H9 (cell line): ENCODE data around the gene AGPAT2. TPM values are rescaled to one million over a fixed set of nuclear protein-coding genes. Genes with fewer than 3 reads are reported as not detected.

Source experiments
- DNase-seq: peaks from one replicate; pipeline ENCODE4 v3.0.0-alpha.2; 2017
- H2AFZ ChIP-seq: one replicate; pipeline ENCODE4 v1.6.1; 2013; ENCODE audit warnings: mild to moderate bottlenecking, low read length, control low read depth, moderate library complexity
- H2AK5ac ChIP-seq: 2 replicates; pipeline ENCODE4 v1.6.1; 2013; ENCODE audit warnings: low read length, control low read depth, mixed read lengths; ENCODE audit not compliant: insufficient read length
- H2BK120ac ChIP-seq: one replicate; pipeline ENCODE4 v1.6.1; 2013; ENCODE audit warnings: low read depth, mild to moderate bottlenecking, low read length, control low read depth, inconsistent platforms; ENCODE audit not compliant: poor library complexity, severe bottlenecking
- H2BK12ac ChIP-seq: 2 replicates; pipeline ENCODE4 v1.6.1; 2013; ENCODE audit warnings: low read length, control low read depth, mixed read lengths, low read depth; ENCODE audit not compliant: insufficient read length
- H2BK15ac ChIP-seq: 2 replicates; pipeline ENCODE4 v1.6.1; 2013; ENCODE audit warnings: low read depth, low read length, control low read depth
- H2BK20ac ChIP-seq: one replicate; pipeline ENCODE4 v1.6.1; 2013; ENCODE audit warnings: low read depth, mild to moderate bottlenecking, low read length, control low read depth, inconsistent platforms; ENCODE audit not compliant: poor library complexity, severe bottlenecking
- H2BK5ac ChIP-seq: 2 replicates; pipeline ENCODE4 v1.6.1; 2013; ENCODE audit warnings: low read length, control low read depth, mixed read lengths; ENCODE audit not compliant: insufficient read length
- H3K14ac ChIP-seq: 2 replicates; pipeline ENCODE4 v1.6.1; 2013; ENCODE audit warnings: low read length, control low read depth; ENCODE audit not compliant: insufficient read depth
- H3K18ac ChIP-seq: 2 replicates; pipeline ENCODE4 v1.6.1; 2013; ENCODE audit warnings: low read depth, mild to moderate bottlenecking, mixed read lengths, low read length, control low read depth; ENCODE audit not compliant: insufficient read length
- H3K23ac ChIP-seq: 2 replicates; pipeline ENCODE4 v1.6.1; 2013; ENCODE audit warnings: low read length, control low read depth, mixed read lengths, low read depth; ENCODE audit not compliant: insufficient read length
- H3K23me2 ChIP-seq: 2 replicates; pipeline ENCODE4 v1.6.1; 2013; ENCODE audit warnings: low read depth, mild to moderate bottlenecking, mixed read lengths, low read length, control low read depth; ENCODE audit not compliant: insufficient read length, poor library complexity, severe bottlenecking
- H3K27ac ChIP-seq: 2 replicates; pipeline ENCODE4 v1.5.1; 2013; ENCODE audit warnings: low read length, control low read depth, mixed read lengths, low read depth; ENCODE audit not compliant: insufficient read length
- H3K27me3 ChIP-seq: 2 replicates; pipeline ENCODE4 v1.6.1; 2013; ENCODE audit warnings: low read length, control low read depth, inconsistent platforms; ENCODE audit not compliant: insufficient read depth
- H3K4ac ChIP-seq: 2 replicates; pipeline ENCODE4 v1.6.1; 2013; ENCODE audit warnings: low read depth, mild to moderate bottlenecking, control low read depth, inconsistent platforms, low read length, moderate library complexity
- H3K4me1 ChIP-seq: 2 replicates; pipeline ENCODE4 v1.6.1; 2013; ENCODE audit warnings: low read length, control low read depth, inconsistent platforms; ENCODE audit not compliant: insufficient read depth
- H3K4me2 ChIP-seq: 2 replicates; pipeline ENCODE4 v1.6.1; 2013; ENCODE audit warnings: low read length, control low read depth, mixed read lengths; ENCODE audit not compliant: insufficient read length, insufficient read depth
- H3K56ac ChIP-seq: 2 replicates; pipeline ENCODE4 v1.6.1; 2013; ENCODE audit warnings: low read depth, mild to moderate bottlenecking, mixed read lengths, low read length, control low read depth; ENCODE audit not compliant: insufficient read length
- H3K79me1 ChIP-seq: 2 replicates; pipeline ENCODE4 v1.6.1; 2013; ENCODE audit warnings: low read depth, mild to moderate bottlenecking, moderate library complexity, low read length, control low read depth, inconsistent platforms; ENCODE audit not compliant: insufficient read depth, poor library complexity, severe bottlenecking
- H3K79me2 ChIP-seq: 2 replicates; pipeline ENCODE4 v1.6.1; 2013; ENCODE audit warnings: low read length, control low read depth, inconsistent platforms; ENCODE audit not compliant: insufficient read depth
- H3K9ac ChIP-seq: 2 replicates; pipeline ENCODE4 v1.6.1; 2013; ENCODE audit warnings: low read length, control low read depth, mixed read lengths; ENCODE audit not compliant: insufficient read length; ENCODE audit errors: extremely low read depth
- H3K9me3 ChIP-seq: one replicate; pipeline ENCODE4 v1.6.1; 2013; ENCODE audit warnings: low read depth, low read length, inconsistent platforms; ENCODE audit not compliant: control insufficient read depth
- H3T11ph ChIP-seq: one replicate; pipeline ENCODE4 v1.6.1; 2013; ENCODE audit warnings: mild to moderate bottlenecking, low read length, control low read depth, inconsistent platforms
- H4K20me1 ChIP-seq: one replicate; pipeline ENCODE4 v1.6.1; 2013; ENCODE audit not compliant: control insufficient read depth, insufficient read length, insufficient read depth
- H4K5ac ChIP-seq: 2 replicates; pipeline ENCODE4 v1.6.1; 2013; ENCODE audit warnings: low read depth, mild to moderate bottlenecking, mixed read lengths, low read length, control low read depth; ENCODE audit not compliant: insufficient read length
- H4K8ac ChIP-seq: replicated peaks from 2 replicates; pipeline ENCODE4 v1.6.1; 2013; ENCODE audit warnings: low read length, control low read depth, mixed read lengths, low read depth; ENCODE audit not compliant: insufficient read length
- H4K91ac ChIP-seq: 2 replicates; pipeline ENCODE4 v1.6.1; 2013; ENCODE audit warnings: low read depth, mild to moderate bottlenecking, moderate library complexity, mixed read lengths, low read length, control low read depth; ENCODE audit not compliant: insufficient read length
- H3K27ac Mint-ChIP-seq, 3 experiments: 2 replicates in 2 of 3; 3 replicates in 1 of 3; pipeline ENCODE4 v1.8.0; 2020 to 2021; ENCODE audit warnings: mixed read lengths in 3 of 3, mild to moderate bottlenecking in 1 of 3, moderate library complexity in 1 of 3
- H3K27me3 Mint-ChIP-seq: 2 replicates; pipeline ENCODE4 v1.8.0; 2021; ENCODE audit warnings: low read depth, mild to moderate bottlenecking, moderate library complexity, mixed read lengths
- H3K36me3 Mint-ChIP-seq, 3 experiments: 2 replicates in 2 of 3; 3 replicates in 1 of 3; pipeline ENCODE4 v1.8.0; 2020 to 2021; ENCODE audit warnings: low read depth in 3 of 3, mixed read lengths in 3 of 3; ENCODE audit not compliant: insufficient read depth in 1 of 3
- H3K4me1 Mint-ChIP-seq, 2 experiments: 2 replicates each; pipeline ENCODE4 v1.8.0; 2020; ENCODE audit warnings: mixed read lengths in 2 of 2
- H3K4me3 Mint-ChIP-seq, 2 experiments: 2 replicates in 1 of 2; 3 replicates in 1 of 2; pipeline ENCODE4 v1.8.0; 2020 to 2021; ENCODE audit warnings: mild to moderate bottlenecking in 2 of 2, mixed read lengths in 2 of 2, moderate library complexity in 1 of 2
- H3K9me3 Mint-ChIP-seq, 2 experiments: 2 replicates in 1 of 2; 3 replicates in 1 of 2; pipeline ENCODE4 v1.8.0; 2020; ENCODE audit warnings: mild to moderate bottlenecking in 2 of 2, mixed read lengths in 2 of 2, moderate library complexity in 1 of 2
- WGBS: extraction: QIAGEN DNeasy Blood & Tissue Kit; methylation state at CpG from one replicate; pipeline ENCODE4 v1.1.7; 2013; ENCODE audit warnings: missing lambda C conversion rate, low lambda C conversion rate, mixed read lengths; ENCODE audit not compliant: insufficient read length; ENCODE audit errors: extremely low coverage; 5-methylcytosine and 5-hydroxymethylcytosine counted together
- total RNA-seq: library from RNA; stranded (reverse); gene quantifications from 2 replicates; pipeline ENCODE4 v1.2.1, GENCODE V29; 2021
- TF ChIP-seq, protein P1 (sequence below): fragments of 200-600 bp; sonication (generic); conservative IDR thresholded peaks from 3 replicates; pipeline ENCODE4 v1.8.0; 2021; ENCODE audit warnings: antibody characterized with exemption, mild to moderate bottlenecking

AGPAT2 gene
- total RNA-seq, 1 experiment from 2014 or later, result 29.7 TPM

GRCh38 chr9:136695955-136696354, 8.7 kb upstream of the AGPAT2 start:
- no peak overlapping the region for H3K56ac ChIP-seq
- no peak overlapping the region for H4K8ac ChIP-seq
- H4K91ac ChIP-seq, result no peak overlapping the region
- no peak overlapping the region for H2AFZ ChIP-seq
- no peak overlapping the region for H3K27ac Mint-ChIP-seq
- no peaks in the 10 kb centered on the region for H3K79me2 ChIP-seq
- no peaks in the 10 kb centered on the region for H3K79me1 ChIP-seq
- no peak overlapping the region for H4K5ac ChIP-seq
- TF ChIP-seq, protein P1, sequence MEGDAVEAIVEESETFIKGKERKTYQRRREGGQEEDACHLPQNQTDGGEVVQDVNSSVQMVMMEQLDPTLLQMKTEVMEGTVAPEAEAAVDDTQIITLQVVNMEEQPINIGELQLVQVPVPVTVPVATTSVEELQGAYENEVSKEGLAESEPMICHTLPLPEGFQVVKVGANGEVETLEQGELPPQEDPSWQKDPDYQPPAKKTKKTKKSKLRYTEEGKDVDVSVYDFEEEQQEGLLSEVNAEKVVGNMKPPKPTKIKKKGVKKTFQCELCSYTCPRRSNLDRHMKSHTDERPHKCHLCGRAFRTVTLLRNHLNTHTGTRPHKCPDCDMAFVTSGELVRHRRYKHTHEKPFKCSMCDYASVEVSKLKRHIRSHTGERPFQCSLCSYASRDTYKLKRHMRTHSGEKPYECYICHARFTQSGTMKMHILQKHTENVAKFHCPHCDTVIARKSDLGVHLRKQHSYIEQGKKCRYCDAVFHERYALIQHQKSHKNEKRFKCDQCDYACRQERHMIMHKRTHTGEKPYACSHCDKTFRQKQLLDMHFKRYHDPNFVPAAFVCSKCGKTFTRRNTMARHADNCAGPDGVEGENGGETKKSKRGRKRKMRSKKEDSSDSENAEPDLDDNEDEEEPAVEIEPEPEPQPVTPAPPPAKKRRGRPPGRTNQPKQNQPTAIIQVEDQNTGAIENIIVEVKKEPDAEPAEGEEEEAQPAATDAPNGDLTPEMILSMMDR, result no peak
- H3K18ac ChIP-seq, result no peak overlapping the region
- no peak overlapping the region for H3K4me2 ChIP-seq
- no peak overlapping the region for H3K23ac ChIP-seq
- no peak overlapping the region for H3K14ac ChIP-seq
- no peak for DNase-seq
- no CpG with 5 or more reads among the region's 23 CpGs for WGBS
- H3K27ac ChIP-seq, result no peak overlapping the region
- no peak overlapping the region for H2BK12ac ChIP-seq
- no peaks in the 10 kb centered on the region for H3K4me1 ChIP-seq
- no peak overlapping the region for H2BK20ac ChIP-seq
- H2BK120ac ChIP-seq, result no peak overlapping the region
- no peaks in the 10 kb centered on the region for H3K23me2 ChIP-seq
- peaks cover 1 to 23% of the 10 kb centered on the region in 2 experiments for H3K4me1 Mint-ChIP-seq
- no peak overlapping the region for H2AK5ac ChIP-seq
- H3K36me3 Mint-ChIP-seq, result no peaks in the 10 kb centered on the region
- H3K9me3 Mint-ChIP-seq, result no peaks in the 10 kb centered on the region; a peak in 1 of 5 replicates
- no peak overlapping the region for H2BK5ac ChIP-seq
- H2BK15ac ChIP-seq, result no peak overlapping the region
- H3K27me3 ChIP-seq, result no peaks in the 10 kb centered on the region
- H3K27me3 Mint-ChIP-seq, result peaks cover 26% of the 10 kb centered on the region
- no peak overlapping the region for H3K9ac ChIP-seq
- H3K9me3 ChIP-seq, result no peaks in the 10 kb centered on the region
- H3K4me3 Mint-ChIP-seq, result no peak overlapping the region
- H3K4ac ChIP-seq, result no peak overlapping the region
- H4K20me1 ChIP-seq, result no peaks in the 10 kb centered on the region
- H3T11ph ChIP-seq, result no peak overlapping the region
